NT2/D1 (cell line): ENCODE results near the gene PTGIS.

Experiments
- YY1 ChIP-seq: IDR thresholded peaks from 2 replicates; pipeline ENCODE4 v1.6.1; 2011; ENCODE audit not compliant: insufficient read length, insufficient read depth
- ZNF274 ChIP-seq: IDR thresholded peaks from 2 replicates; pipeline ENCODE4 v1.6.1; 2011; ENCODE audit warnings: mild to moderate bottlenecking, low read depth, low read length

DNA sequence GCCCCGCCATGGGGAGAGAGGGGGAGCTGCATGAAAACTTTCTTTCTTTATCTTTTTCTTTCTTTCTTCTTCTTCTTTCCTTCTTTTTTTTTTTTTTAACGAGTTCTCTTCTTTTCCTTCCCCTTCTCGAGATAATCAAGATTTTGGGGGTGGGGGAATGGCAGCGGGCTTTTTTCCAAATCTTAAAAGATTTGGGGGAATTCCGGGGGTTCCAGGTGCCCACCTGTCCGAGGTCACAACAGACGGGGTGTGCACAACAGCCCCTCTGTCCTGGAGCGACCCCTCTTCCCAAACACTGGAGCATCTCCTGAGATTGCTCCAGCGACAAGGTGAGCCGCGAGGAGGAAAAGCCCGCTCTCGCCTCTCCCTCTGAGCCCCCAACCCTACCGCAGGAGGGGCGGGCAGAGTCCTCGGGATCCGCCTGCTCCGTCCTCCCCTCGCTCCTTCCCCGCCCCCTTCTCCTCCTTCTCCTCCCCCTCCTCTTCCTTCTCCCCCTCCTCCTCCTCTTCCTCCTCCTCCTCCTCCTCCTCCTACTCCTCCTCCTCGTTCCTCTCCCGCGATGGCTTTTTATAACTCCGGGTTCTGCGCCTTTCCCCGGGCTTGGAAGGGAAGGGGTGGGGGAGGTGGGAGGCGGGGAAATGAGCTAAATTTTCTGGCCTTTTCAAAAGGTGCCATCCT lies 84.8 kb downstream of the PTGIS start:
- TF ChIP-seq YY1: no peak
- TF ChIP-seq ZNF274: no peak
